ENCODE results near the gene ATR.
"Not testable (repeated sequence)": the region's sequence is repeated elsewhere in the genome, so short reads cannot be mapped to it uniquely, and the experiment has no call there.

The ATR gene

DNA sequence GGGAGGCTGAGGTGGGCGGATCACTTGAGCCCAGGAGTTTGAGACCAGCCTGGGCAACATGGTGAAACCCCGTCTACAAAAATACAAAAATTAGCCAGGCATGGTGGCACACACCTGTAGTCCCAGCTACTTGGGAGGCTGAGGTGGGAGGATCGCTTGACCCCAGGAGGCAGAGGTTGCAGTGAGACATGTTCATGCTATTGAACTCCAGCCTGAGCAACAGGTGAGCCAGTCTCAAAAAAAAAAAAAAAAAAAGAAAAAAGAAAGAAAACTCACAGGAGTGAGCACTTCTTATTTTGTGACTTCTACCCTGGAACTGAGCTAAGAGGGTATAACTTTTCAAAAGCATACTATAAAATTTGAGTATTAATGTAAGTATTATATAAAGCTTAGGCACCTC lies 4.3 kb downstream of the ATR start:
- peaks cover 46% of the 10 kb centered on the region for H3K4me1 Mint-ChIP-seq (ENCODE audit: low read depth)
- peaks cover 65% of the 10 kb centered on the region for H3K36me3 Mint-ChIP-seq (ENCODE audit: low read depth)
- not testable (repeated sequence) for DNase-seq, H3K27ac Mint-ChIP-seq, H3K4me3 Mint-ChIP-seq, H3K27me3 Mint-ChIP-seq, H3K9me3 Mint-ChIP-seq

DNA sequence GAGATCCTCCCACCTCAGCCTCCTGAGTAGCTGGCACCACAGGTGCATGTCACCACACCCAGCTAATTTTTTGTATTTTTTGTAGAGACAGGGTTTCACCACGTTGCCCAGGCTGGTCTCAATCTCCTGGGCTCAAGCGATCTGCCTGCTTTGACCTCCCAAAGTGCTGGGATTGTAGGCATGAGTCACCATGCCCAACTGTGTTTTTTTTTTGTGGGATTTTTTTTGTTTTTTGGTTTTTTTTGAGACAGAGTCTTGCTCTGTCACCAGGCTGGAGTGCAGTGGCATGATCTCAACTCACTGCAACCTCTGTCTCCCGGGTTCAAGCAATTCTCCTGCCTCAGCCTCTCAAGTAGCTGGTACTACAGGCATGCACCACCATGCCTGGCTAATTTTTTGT lies 9.1 kb downstream of the ATR start:
- H3K4me3 Mint-ChIP-seq, H3K9me3 Mint-ChIP-seq, DNase-seq, H3K27ac Mint-ChIP-seq, H3K27me3 Mint-ChIP-seq: not testable (repeated sequence)
- peaks cover 59% of the 10 kb centered on the region for H3K36me3 Mint-ChIP-seq (ENCODE audit: low read depth)
- peaks cover 17% of the 10 kb centered on the region for H3K4me1 Mint-ChIP-seq (ENCODE audit: low read depth)

DNA sequence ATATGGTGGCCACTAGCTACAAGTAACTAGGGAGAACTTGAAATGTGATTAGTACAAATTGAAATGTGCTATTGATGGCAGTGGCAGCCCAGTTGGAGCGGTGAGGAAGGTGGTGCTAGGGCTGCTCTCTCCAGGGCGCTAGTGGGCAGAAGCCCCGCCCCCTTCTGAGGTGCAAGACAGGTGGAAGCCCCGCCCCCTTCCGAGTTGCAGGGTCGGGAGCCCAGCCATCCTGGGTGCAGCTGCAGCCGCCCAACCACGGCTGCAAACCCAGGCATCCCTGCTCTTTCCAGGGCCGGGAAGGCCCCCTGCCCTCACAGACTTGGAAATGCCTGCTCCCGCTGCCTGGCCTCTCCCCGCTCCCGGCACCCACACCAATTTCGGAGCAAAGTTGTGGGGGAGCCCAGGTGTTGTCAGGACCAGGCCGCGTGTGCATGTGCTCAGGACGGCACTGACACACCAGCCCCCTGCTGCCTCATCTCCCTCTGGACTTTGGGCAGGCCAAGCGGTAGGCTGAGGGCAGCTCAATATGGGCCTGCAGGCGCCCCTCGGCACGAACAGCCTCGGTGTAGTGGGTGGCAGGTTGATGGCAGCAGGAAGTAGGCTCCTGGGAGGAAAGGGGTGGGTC lies 10.0 kb downstream of the ATR start:
- peaks cover 19% of the 10 kb centered on the region for H3K4me1 Mint-ChIP-seq (ENCODE audit: low read depth)
- no peaks in the 10 kb centered on the region for H3K27me3 Mint-ChIP-seq
- H3K9me3 Mint-ChIP-seq, result no peaks in the 10 kb centered on the region
- DNase-seq, result no peak
- no peak overlapping the region for H3K4me3 Mint-ChIP-seq
- no peak overlapping the region for H3K27ac Mint-ChIP-seq
- peaks cover 62% of the 10 kb centered on the region for H3K36me3 Mint-ChIP-seq (ENCODE audit: low read depth)

DNA sequence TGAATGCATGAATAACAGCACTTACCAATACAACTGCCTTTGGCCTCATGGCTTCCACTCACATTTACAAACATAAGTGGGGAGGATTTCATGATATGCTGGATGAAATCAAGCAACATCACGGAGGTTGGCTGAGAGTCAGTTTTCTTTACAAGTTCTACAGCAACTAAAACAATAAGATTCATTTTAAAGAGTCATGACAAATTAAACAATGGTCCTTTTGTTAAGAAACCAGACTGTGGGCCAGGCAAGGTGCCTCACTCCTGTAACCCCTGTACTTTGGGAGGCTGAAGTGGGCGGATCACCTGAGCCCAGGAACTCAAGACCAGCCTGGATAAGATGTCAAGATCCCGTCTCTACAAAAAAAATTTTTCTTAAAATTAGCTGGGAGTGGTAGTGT lies 12.4 kb downstream of the ATR start:
- Mint-ChIP-seq H3K9me3 (no peaks in the 10 kb centered on the region), H3K4me3 (no peak overlapping the region), H3K36me3 (ENCODE audit: low read depth) (peaks cover 76% of the 10 kb centered on the region), H3K27ac (no peak overlapping the region), H3K4me1 (ENCODE audit: low read depth) (peaks cover 22% of the 10 kb centered on the region), H3K27me3 (no peaks in the 10 kb centered on the region)
- no peak for DNase-seq

DNA sequence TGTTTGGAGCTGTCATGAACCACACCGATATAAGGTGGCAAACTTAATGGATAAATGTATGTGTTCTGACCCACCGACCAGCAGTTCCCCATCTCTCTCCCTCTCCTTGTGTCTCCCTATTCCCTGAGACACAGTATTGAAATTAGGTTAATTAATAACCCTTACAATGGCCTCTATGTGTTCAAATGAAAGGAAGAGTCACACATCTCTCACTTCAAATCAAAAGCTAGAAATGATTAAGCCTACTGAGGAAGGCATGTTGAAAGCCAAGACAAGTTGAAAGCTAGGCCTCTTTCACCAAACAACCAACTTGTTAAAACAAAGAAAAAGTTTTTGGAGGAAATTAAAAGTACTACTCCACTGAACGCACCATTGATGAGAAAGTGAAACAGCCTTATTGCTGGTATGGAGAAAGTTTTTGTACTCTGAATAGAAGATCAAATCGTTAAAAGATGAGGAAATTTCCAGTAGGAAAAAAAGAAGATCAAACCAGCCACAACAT lies 15.0 kb downstream of the ATR start:
- Mint-ChIP-seq H3K27me3 (no peaks in the 10 kb centered on the region), H3K27ac (peak overlapping the region; percentile 73), H3K36me3 (ENCODE audit: low read depth) (peaks cover 85% of the 10 kb centered on the region), H3K4me3 (no peak overlapping the region), H3K9me3 (no peaks in the 10 kb centered on the region), H3K4me1 (ENCODE audit: low read depth) (peaks cover 16% of the 10 kb centered on the region)
- no peak for DNase-seq

DNA sequence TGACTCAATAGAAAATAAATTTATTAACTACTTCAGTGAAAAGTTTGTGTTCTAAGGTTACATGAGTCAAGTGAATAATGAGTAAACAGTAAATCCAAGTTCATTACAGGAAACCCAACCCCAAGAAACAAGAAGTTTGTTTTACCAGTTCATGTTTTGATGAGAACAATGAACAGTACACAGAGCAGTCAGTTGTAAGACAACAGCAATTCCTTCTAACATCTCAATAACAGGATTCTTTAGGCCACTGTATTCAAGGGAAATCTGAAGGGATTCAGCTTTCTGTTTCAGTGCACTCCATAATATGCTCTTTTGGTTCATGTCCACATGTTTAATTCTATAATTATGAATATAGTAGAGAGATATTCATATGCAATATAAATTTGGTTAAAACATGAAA lies 18.4 kb downstream of the ATR start:
- H3K4me1 Mint-ChIP-seq (ENCODE audit: low read depth), result peaks cover 9% of the 10 kb centered on the region
- DNase-seq, result no peak
- no peak overlapping the region for H3K4me3 Mint-ChIP-seq
- no peaks in the 10 kb centered on the region for H3K27me3 Mint-ChIP-seq
- peaks cover 80% of the 10 kb centered on the region for H3K36me3 Mint-ChIP-seq (ENCODE audit: low read depth)
- H3K27ac Mint-ChIP-seq, result no peak overlapping the region
- H3K9me3 Mint-ChIP-seq, result no peaks in the 10 kb centered on the region

DNA sequence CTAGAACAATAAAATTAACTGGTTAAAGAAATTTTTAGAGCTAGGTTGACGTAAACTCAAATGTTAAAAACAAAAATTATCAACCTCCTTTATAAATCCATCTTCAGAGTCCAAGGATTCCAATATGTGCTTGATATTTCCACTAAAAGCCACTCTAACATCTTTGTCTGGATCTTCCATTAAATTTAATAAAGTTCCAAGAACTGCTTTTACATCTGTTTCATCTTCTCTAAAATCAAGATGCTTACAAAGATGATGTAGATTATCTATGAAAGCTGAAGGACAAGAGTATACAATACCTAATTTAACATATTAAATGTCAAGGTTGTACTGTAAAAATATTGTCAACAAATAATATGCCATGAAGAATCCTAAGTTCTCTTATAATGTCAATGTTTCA lies 24.8 kb downstream of the ATR start:
- no peaks in the 10 kb centered on the region for H3K27me3 Mint-ChIP-seq
- no peak for DNase-seq
- no peak overlapping the region for H3K4me3 Mint-ChIP-seq
- H3K4me1 Mint-ChIP-seq (ENCODE audit: low read depth), result peaks cover 2% of the 10 kb centered on the region
- no peaks in the 10 kb centered on the region for H3K9me3 Mint-ChIP-seq
- H3K36me3 Mint-ChIP-seq (ENCODE audit: low read depth), result peaks cover 83% of the 10 kb centered on the region
- H3K27ac Mint-ChIP-seq, result no peak overlapping the region

DNA sequence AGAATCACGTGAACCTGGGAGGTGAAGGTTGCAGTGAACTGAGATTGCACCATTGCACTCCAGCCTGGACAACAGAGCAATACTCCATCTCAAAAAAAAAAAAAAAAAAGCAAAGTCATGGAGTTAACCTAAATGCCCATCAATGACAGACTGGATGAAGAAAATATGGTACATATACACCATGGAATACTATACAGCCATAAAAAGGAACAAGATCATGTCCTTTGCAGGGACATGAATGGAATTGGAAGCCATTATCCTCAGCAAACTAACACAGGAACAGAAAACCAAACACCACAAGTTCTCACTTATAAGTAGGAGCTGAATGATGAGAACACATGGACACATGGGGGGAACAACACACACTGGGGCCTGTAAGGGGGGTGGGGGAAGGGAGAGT lies 26.0 kb downstream of the ATR start:
- DNase-seq; H3K9me3 Mint-ChIP-seq; H3K27me3 Mint-ChIP-seq; H3K4me1 Mint-ChIP-seq (ENCODE audit: low read depth); H3K27ac Mint-ChIP-seq; H3K4me3 Mint-ChIP-seq: not testable (repeated sequence)
- peaks cover 85% of the 10 kb centered on the region for H3K36me3 Mint-ChIP-seq (ENCODE audit: low read depth)

DNA sequence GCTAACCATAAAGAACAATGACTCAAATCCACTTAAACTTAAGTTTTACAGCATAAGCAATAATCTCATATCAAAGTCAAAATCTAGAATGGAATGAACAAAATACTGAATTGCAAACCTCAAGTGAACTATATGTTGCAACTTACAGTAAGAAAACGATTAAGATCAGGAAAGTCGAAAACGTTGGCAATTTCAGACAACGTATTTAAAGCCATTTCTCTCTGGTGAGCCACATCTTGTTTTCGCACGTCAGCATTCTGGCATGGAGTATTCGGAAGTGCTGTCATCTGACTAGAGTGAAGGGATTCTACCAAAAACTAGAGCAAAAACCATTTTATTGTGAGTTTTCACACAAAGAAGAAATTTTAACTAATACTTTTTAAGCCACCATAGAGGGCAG lies 28.5 kb downstream of the ATR start:
- Mint-ChIP-seq H3K9me3 (no peaks in the 10 kb centered on the region), H3K27ac (no peak overlapping the region), H3K36me3 (ENCODE audit: low read depth) (peaks cover 62% of the 10 kb centered on the region), H3K27me3 (no peaks in the 10 kb centered on the region), H3K4me1 (ENCODE audit: low read depth) (peaks cover 2% of the 10 kb centered on the region), H3K4me3 (no peak overlapping the region)
- no peak for DNase-seq

DNA sequence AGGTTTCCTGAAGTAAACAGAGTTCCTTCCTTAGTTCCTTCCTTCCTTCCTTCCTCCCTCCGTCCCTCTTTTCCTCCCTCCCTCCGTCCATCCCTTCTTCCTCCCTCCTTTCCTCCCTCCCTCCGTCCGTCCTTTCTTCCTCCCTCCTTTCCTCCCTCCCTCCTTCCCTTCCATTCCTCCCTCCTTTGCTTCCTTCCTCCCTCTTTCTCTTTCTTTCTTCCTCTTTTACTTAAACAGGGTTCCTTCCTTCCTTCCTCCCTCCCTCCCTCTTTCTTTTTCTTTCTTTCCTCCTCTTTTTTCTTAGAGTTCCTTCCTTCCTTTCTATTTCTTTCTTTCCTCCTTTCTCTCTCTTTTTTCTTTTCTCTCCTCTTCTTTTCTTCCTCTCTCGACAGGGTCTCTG lies 35.2 kb downstream of the ATR start:
- Mint-ChIP-seq H3K4me1 (ENCODE audit: low read depth) (no peaks in the 10 kb centered on the region), H3K27me3 (no peaks in the 10 kb centered on the region), H3K9me3 (no peaks in the 10 kb centered on the region), H3K27ac (no peak overlapping the region), H3K4me3 (no peak overlapping the region), H3K36me3 (ENCODE audit: low read depth) (peaks cover 48% of the 10 kb centered on the region)
- DNase-seq, result no peak

DNA sequence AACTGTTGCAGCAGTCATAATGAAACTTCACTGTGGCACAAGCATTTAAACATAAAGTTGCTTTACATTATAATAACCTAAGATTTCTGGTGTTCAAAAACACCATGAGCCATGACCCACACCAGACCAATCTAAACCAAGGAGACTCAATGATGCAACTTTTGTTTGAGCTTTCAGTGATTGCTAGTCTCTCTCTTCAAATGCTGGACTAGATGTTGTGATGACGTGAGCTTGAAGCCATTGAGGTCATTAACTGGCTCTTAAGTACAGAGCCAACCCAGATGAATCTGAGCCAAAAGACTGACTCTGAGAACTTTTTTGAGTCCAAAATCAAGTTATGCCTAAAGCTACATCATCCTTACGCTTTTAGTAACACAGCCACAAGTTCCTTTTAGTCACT lies 36.5 kb downstream of the ATR start:
- Mint-ChIP-seq H3K4me3 (no peak overlapping the region), H3K27ac (no peak overlapping the region), H3K27me3 (no peaks in the 10 kb centered on the region), H3K36me3 (ENCODE audit: low read depth) (peaks cover 56% of the 10 kb centered on the region), H3K4me1 (ENCODE audit: low read depth) (no peaks in the 10 kb centered on the region), H3K9me3 (no peaks in the 10 kb centered on the region)
- no peak for DNase-seq

DNA sequence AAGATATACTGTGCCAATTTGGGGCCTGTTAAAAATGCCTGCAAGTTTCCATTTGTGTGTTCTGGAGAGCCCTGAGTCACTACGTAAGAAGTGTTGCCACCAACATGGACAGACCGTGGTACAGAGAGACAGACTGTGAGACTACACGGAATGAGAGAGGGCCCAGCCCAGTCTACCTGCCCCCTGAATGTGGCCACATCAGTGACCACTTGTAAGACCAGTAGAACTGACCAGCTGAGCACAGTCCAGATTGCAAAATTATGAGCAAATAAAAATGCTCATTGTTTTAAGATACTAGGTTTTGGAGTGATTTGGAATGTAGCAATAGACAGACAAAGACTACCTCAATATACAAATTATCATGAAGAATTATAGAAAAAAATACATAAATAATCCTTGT lies 42.0 kb downstream of the ATR start:
- H3K4me1 Mint-ChIP-seq (ENCODE audit: low read depth), result no peaks in the 10 kb centered on the region

DNA sequence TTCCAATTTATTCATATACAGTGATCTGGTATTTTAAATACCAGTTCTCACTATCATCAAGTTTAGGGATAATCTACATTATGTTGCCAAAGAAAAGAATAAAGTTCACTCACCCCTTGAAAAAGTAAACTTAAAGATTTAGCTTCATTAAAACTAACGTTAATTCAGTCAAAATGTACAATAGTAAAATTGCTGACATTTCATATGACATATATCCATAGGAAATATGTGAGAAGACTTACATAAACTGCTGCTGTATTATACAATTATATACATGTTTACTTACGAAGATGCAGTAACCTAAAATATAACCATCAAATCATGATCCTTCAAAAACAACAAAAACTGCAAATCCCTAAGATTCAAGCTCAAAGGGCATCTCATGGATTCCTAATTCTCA lies 44.0 kb downstream of the ATR start:
- DNase-seq, result no peak
- Mint-ChIP-seq H3K27me3 (no peaks in the 10 kb centered on the region), H3K36me3 (ENCODE audit: low read depth) (peaks cover 85% of the 10 kb centered on the region), H3K4me3 (no peak overlapping the region), H3K4me1 (ENCODE audit: low read depth) (no peaks in the 10 kb centered on the region), H3K9me3 (peaks cover 9% of the 10 kb centered on the region), H3K27ac (no peak overlapping the region)

More for the DNA sequence above, 42.0 kb downstream of the ATR start:
- peaks cover 89% of the 10 kb centered on the region for H3K36me3 Mint-ChIP-seq (ENCODE audit: low read depth)
- no peak for DNase-seq
- H3K9me3 Mint-ChIP-seq, result peaks cover 9% of the 10 kb centered on the region
- H3K27me3 Mint-ChIP-seq, result no peaks in the 10 kb centered on the region
- H3K4me3 Mint-ChIP-seq, result no peak overlapping the region
- no peak overlapping the region for H3K27ac Mint-ChIP-seq

DNA sequence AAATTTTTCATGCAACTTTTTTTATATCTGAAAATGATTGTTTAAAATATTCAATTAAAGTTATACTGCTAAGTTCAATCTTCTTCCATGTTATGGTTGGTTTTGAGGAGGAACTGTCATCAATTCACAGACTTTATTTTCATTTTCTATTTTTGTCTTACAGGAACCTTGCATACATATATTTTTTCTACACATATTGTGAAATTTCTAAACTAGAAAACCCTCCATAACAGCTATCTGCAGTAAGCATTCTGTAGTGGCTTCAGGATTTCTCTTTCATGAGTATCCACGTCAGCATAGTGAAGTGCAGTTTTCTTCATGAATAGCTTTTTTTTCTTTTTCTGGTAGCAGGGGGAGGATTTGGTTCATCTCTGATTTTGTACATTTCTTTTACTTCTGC lies 48.2 kb downstream of the ATR start:
- no peaks in the 10 kb centered on the region for H3K27me3 Mint-ChIP-seq
- peaks cover 9% of the 10 kb centered on the region for H3K9me3 Mint-ChIP-seq
- no peaks in the 10 kb centered on the region for H3K4me1 Mint-ChIP-seq (ENCODE audit: low read depth)
- H3K27ac Mint-ChIP-seq, result no peak overlapping the region
- H3K4me3 Mint-ChIP-seq, result no peak overlapping the region
- H3K36me3 Mint-ChIP-seq (ENCODE audit: low read depth), result peaks cover 77% of the 10 kb centered on the region
- no peak for DNase-seq

DNA sequence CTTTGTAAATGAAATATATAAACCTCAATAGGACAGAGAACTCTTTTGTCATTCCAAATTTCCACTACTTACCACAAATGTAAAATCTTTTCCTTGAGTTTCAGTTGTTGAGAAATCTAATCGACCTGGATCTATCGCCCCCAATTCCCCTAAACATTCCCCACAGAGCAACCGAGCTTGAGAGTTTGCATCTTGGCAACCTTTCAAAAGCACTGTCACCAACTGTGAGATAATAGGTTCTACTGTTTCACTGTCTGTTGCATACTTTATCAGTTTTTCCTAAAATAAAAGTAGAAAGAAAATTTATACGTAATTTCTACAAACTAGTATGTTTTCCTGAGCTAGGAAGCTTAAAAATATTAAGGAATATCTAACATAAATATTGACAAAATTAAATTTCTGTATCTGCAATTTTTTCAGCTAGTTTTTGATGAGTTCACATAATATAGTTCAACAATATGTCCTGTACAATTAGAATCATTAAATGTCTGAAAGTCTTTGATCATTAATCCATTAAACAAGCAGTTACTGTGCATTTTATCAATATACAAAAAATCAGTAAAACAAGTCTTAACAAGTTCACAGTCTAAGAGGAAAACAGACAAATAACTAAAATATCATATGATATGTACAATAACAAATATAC lies 54.5 kb downstream of the ATR start:
- H3K9me3 Mint-ChIP-seq, result no peaks in the 10 kb centered on the region
- no peak for DNase-seq
- H3K4me3 Mint-ChIP-seq, result no peak overlapping the region
- H3K27ac Mint-ChIP-seq, result no peak overlapping the region
- H3K36me3 Mint-ChIP-seq (ENCODE audit: low read depth), result peaks cover 76% of the 10 kb centered on the region
- peaks cover 5% of the 10 kb centered on the region for H3K4me1 Mint-ChIP-seq (ENCODE audit: low read depth)
- H3K27me3 Mint-ChIP-seq, result no peaks in the 10 kb centered on the region

All from activated T-cell treated with anti-CD3 and anti-CD28 coated beads, Interleukin-2, amount 50 U/mL, for 24 hours (primary cell).